Stimulated activated CD8-positive, alpha-beta memory T cell treated with anti-CD3 and anti-CD28 coated beads, Interleukin-15, amount 100 ng/mL, for 24 hours (primary cell): ENCODE data around the gene PCDH1.
"Not testable (repeated sequence)": the region's sequence is repeated elsewhere in the genome, so short reads cannot be mapped to it uniquely, and the experiment has no call there.

Experiments
- DNase-seq: peaks from one replicate; pipeline ENCODE4 v3.0.0-alpha.2; 2020; ENCODE audit warnings: low read depth

PCDH1 gene

GRCh38 chr5:141898448-141899049 lies 20.3 kb upstream of the PCDH1 start:
- DNase-seq, result no peak

- no peak for DNase-seq
Measured at GRCh38 chr5:141897425-141897824, 19.2 kb upstream of the PCDH1 start.

- DNase-seq, result not testable (repeated sequence)
Measured at GRCh38 chr5:141890429-141890828, 12.2 kb upstream of the PCDH1 start.

GRCh38 chr5:141889282-141889871 lies 11.2 kb upstream of the PCDH1 start:
- no peak for DNase-seq

- no peak for DNase-seq
Measured at GRCh38 chr5:141883892-141884318, 5.7 kb upstream of the PCDH1 start.

GRCh38 chr5:141883184-141883891 lies 5.1 kb upstream of the PCDH1 start:
- DNase-seq, result no peak

- DNase-seq, result no peak
Measured at GRCh38 chr5:141882594-141883183, 4.5 kb upstream of the PCDH1 start.

- DNase-seq, result no peak
Measured at GRCh38 chr5:141881886-141882285, 3.7 kb upstream of the PCDH1 start.

- no peak for DNase-seq
Measured at GRCh38 chr5:141880961-141881801, 3.0 kb upstream of the PCDH1 start.

- DNase-seq, result no peak
Measured at GRCh38 chr5:141879941-141880738, 1.9 kb upstream of the PCDH1 start.

- DNase-seq, result no peak
Measured at GRCh38 chr5:141879426-141879759, 1.2 kb upstream of the PCDH1 start.

- peak; percentile 61 for DNase-seq
Measured at GRCh38 chr5:141878711-141879425, 658 bp upstream of the PCDH1 start.

GRCh38 chr5:141877356-141878185 lies 639 bp downstream of the PCDH1 start:
- DNase-seq, result no peak

- no peak for DNase-seq
Measured at GRCh38 chr5:141876628-141877355, 1.4 kb downstream of the PCDH1 start.

- DNase-seq, result no peak
Measured at GRCh38 chr5:141875795-141876627, 2.2 kb downstream of the PCDH1 start.

GRCh38 chr5:141875022-141875740 lies 3.0 kb downstream of the PCDH1 start:
- DNase-seq, result no peak

- DNase-seq, result no peak
Measured at GRCh38 chr5:141874262-141874964, 3.8 kb downstream of the PCDH1 start.
